Mesenchymal stem cell (in vitro differentiated cells and primary cell): Measurements from ENCODE around the gene CNN3.

Experiments
- DNase-seq: peaks from one replicate; pipeline ENCODE4 v3.0.0-alpha.2; 2013
- H2AFZ ChIP-seq: one replicate; pipeline ENCODE4 v1.6.1; 2013; ENCODE audit warnings: low read depth, mild to moderate bottlenecking, control low read depth, inconsistent platforms, low read length, moderate library complexity
- H2AK5ac ChIP-seq: 2 replicates; pipeline ENCODE4 v1.6.1; 2013; ENCODE audit warnings: low read length, moderate library complexity, mild to moderate bottlenecking, inconsistent platforms; ENCODE audit not compliant: severe bottlenecking
- H2BK120ac ChIP-seq: one replicate; pipeline ENCODE4 v1.6.1; 2013; ENCODE audit warnings: low read depth, mild to moderate bottlenecking, inconsistent platforms, low read length, moderate library complexity
- H2BK12ac ChIP-seq, 2 experiments: one replicate each; pipeline ENCODE4 v1.6.1; 2013; ENCODE audit warnings: inconsistent platforms in 2 of 2, low read length in 2 of 2, mild to moderate bottlenecking in 2 of 2, moderate library complexity in 2 of 2, control low read depth in 1 of 2
- H2BK15ac ChIP-seq: one replicate; pipeline ENCODE4 v1.6.1; 2013; ENCODE audit warnings: mild to moderate bottlenecking, low read depth, inconsistent platforms; ENCODE audit not compliant: poor library complexity, severe bottlenecking
- H2BK5ac ChIP-seq: 2 replicates; pipeline ENCODE4 v1.6.1; 2013; ENCODE audit warnings: low read depth, mild to moderate bottlenecking, low read length, control low read depth, inconsistent platforms; ENCODE audit not compliant: poor library complexity, severe bottlenecking
- H3K14ac ChIP-seq, 2 experiments: one replicate each; pipeline ENCODE4 v1.6.1; 2013; ENCODE audit warnings: inconsistent platforms in 2 of 2, low read length in 2 of 2, control low read depth in 1 of 2, mild to moderate bottlenecking in 1 of 2, moderate library complexity in 1 of 2
- H3K18ac ChIP-seq, 2 experiments: one replicate each; pipeline ENCODE4 v1.6.1; 2013; ENCODE audit warnings: inconsistent platforms in 2 of 2, low read length in 2 of 2, control low read depth in 1 of 2, low read depth in 1 of 2, mild to moderate bottlenecking in 1 of 2
- H3K23ac ChIP-seq, 2 experiments: one replicate each; pipeline ENCODE4 v1.6.1; 2013; ENCODE audit warnings: inconsistent platforms in 2 of 2, low read length in 2 of 2, mild to moderate bottlenecking in 2 of 2, moderate library complexity in 2 of 2, control low read depth in 1 of 2
- H3K27ac ChIP-seq: 2 replicates; pipeline ENCODE4 v1.5.1; 2013; ENCODE audit warnings: mild to moderate bottlenecking, moderate library complexity, low read length, control low read depth, inconsistent platforms; ENCODE audit not compliant: poor library complexity, severe bottlenecking
- H3K27me3 ChIP-seq, 2 experiments: 2 replicates each; pipeline versions ENCODE4 v1.6.1 to v1.7.0; 2013; ENCODE audit warnings: low read length in 2 of 2, mild to moderate bottlenecking in 2 of 2, moderate library complexity in 2 of 2, control low read depth in 1 of 2, inconsistent platforms in 1 of 2; ENCODE audit not compliant: control insufficient read depth in 1 of 2, insufficient read depth in 1 of 2
- H3K36me3 ChIP-seq, 2 experiments: 2 replicates each; pipeline versions ENCODE4 v1.6.1 to v1.7.0; 2013; ENCODE audit warnings: low read length in 2 of 2, control low read depth in 1 of 2, inconsistent platforms in 1 of 2, low read depth in 1 of 2, mild to moderate bottlenecking in 1 of 2; ENCODE audit not compliant: insufficient read depth in 2 of 2, control insufficient read depth in 1 of 2
- H3K4ac ChIP-seq, 2 experiments: one replicate each; pipeline ENCODE4 v1.6.1; 2013; ENCODE audit warnings: inconsistent platforms in 2 of 2, low read length in 2 of 2, mild to moderate bottlenecking in 2 of 2, moderate library complexity in 2 of 2, control low read depth in 1 of 2, low read depth in 1 of 2
- H3K4me1 ChIP-seq: 2 replicates; pipeline ENCODE4 v1.6.1; 2013; ENCODE audit warnings: low read depth, low read length, control low read depth; ENCODE audit not compliant: control insufficient read depth, insufficient read depth
- H3K4me2 ChIP-seq: 2 replicates; pipeline ENCODE4 v1.6.1; 2013; ENCODE audit warnings: low read length, mild to moderate bottlenecking, inconsistent platforms; ENCODE audit not compliant: poor library complexity, severe bottlenecking
- H3K4me3 ChIP-seq, 2 experiments: 2 replicates each; pipeline versions ENCODE4 v1.5.1 to v1.7.0; 2013; ENCODE audit warnings: low read length in 2 of 2, mild to moderate bottlenecking in 2 of 2, control low read depth in 1 of 2, low read depth in 1 of 2; ENCODE audit not compliant: insufficient read depth in 1 of 2
- H3K79me1 ChIP-seq: replicated peaks from 2 replicates; pipeline ENCODE4 v1.6.1; 2013; ENCODE audit warnings: mild to moderate bottlenecking, control low read depth, low read length, inconsistent platforms; ENCODE audit not compliant: poor library complexity, severe bottlenecking
- H3K9ac ChIP-seq: 2 replicates; pipeline ENCODE4 v1.7.0; 2013; ENCODE audit warnings: mild to moderate bottlenecking, low read length, moderate library complexity
- H3K9me3 ChIP-seq: 2 replicates; pipeline ENCODE4 v1.7.0; 2013; ENCODE audit warnings: mild to moderate bottlenecking, low read length; ENCODE audit not compliant: control insufficient read depth
- H4K8ac ChIP-seq: one replicate; pipeline ENCODE4 v1.6.1; 2013; ENCODE audit warnings: inconsistent platforms, mild to moderate bottlenecking, low read length, moderate library complexity
- H4K91ac ChIP-seq: one replicate; pipeline ENCODE4 v1.6.1; 2013; ENCODE audit warnings: mild to moderate bottlenecking, low read length, inconsistent platforms
- WGBS: methylation state at CpG from one replicate; pipeline ENCODE4 v1.1.7; 2013; ENCODE audit warnings: mixed read lengths; 5-methylcytosine and 5-hydroxymethylcytosine counted together

The CNN3 gene

DNA sequence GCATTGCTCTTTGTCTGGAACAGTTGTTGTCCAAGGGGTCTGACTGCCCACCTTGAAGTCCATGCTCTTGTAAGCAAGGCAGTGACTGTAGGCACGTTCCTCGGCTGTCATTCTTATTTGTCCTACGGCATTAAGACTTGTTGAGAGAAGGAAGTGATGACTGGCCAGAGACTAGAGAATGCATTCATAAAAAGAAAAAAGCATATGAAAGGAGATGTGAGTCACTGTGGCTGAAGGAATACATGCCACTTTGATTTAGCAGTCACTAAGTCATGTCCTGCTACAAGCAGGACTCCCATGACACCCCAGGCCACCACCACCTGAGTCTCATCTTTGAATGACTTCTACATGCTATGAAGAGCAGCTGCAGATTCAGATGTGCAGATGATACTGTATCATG is 50.5 kb downstream of the CNN3 start:
- WGBS, result 83% methylated on average over 3 of the region's 3 CpGs

DNA sequence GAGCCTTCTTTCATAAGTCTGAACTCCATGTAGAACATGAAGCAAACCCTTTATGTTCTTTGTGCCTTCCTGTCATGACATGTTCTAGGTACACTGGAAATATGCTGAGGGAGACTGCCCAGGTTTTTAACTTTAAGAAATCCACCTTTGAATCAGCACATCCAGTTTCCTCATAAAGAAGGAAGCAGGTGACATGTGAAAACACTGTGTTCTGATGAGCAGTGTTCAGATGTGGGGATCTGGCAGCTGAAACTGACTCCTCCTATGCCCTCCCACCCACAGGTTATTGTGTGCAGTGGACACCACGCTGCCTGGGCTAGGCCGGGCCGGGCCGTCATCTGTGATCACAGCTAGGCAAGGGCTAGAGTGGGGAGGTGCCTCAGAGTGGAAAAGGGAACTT is 51.1 kb downstream of the CNN3 start:
- Histone ChIP-seq H4K91ac (no peak overlapping the region), H3K36me3 (peaks cover 0 to 27% of the 10 kb centered on the region in 2 experiments), H4K8ac (no peak overlapping the region), H3K23ac (no peak overlapping the region), H3K4ac (no peak overlapping the region), H3K4me2 (no peak overlapping the region), H3K9me3 (no peaks in the 10 kb centered on the region), H2AK5ac (no peak overlapping the region), H3K18ac (no peak overlapping the region), H2BK15ac (no peak overlapping the region), H2BK120ac (no peak overlapping the region), H3K4me1 (peaks cover 2% of the 10 kb centered on the region), H3K4me3 (no peak overlapping the region), H3K79me1 (no peaks in the 10 kb centered on the region), H3K27me3 (no peaks in the 10 kb centered on the region), H2AFZ (no peak overlapping the region), H3K14ac (peak overlapping the region in 1 of 2 experiments; percentile 44), H3K27ac (no peak overlapping the region), H3K9ac (no peak overlapping the region), H2BK12ac (no peak overlapping the region), H2BK5ac (no peak overlapping the region)
- no CpG with 5 or more reads among the region's 4 CpGs for WGBS
- no peak for DNase-seq

More for the DNA sequence above, 50.5 kb downstream of the CNN3 start:
- no peak for DNase-seq
- Histone ChIP-seq H3K36me3 (peaks cover 0 to 29% of the 10 kb centered on the region in 2 experiments), H3K79me1 (no peaks in the 10 kb centered on the region), H3K4me3 (no peak overlapping the region), H2BK15ac (no peak overlapping the region), H3K4me1 (no peaks in the 10 kb centered on the region), H3K27ac (no peak overlapping the region), H4K91ac (no peak overlapping the region), H2BK5ac (no peak overlapping the region), H3K27me3 (no peaks in the 10 kb centered on the region), H3K9me3 (no peaks in the 10 kb centered on the region), H3K4me2 (no peak overlapping the region), H2BK120ac (no peak overlapping the region), H3K14ac (no peak overlapping the region), H3K9ac (no peak overlapping the region), H3K18ac (no peak overlapping the region), H3K4ac (no peak overlapping the region), H2BK12ac (no peak overlapping the region), H2AK5ac (no peak overlapping the region), H3K23ac (no peak overlapping the region), H4K8ac (no peak overlapping the region), H2AFZ (no peak overlapping the region)

DNA sequence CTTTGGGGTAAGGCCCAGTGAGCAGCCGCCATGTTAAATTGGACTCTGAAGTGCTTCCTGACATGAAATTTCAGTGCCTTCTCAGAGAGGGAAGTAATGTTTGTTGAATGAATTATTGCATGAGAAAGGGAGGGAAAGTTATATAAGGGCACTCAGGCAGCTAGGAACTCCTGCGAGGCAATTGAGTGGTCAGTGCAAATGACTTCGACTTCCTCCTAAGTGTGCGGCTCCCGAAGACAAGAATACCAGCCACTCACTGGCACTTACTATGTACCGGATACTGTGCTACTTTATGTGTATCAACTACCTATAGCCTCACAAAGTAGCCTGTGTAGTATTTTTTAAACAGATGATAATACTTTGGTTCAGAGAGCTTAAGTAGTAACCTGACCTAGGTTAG is 52.5 kb downstream of the CNN3 start:
- H3K4ac ChIP-seq, result no peak overlapping the region
- H2BK120ac ChIP-seq, result no peak overlapping the region
- 94% methylated on average over 5 of the region's 6 CpGs for WGBS
- H2BK12ac ChIP-seq, result no peak overlapping the region
- no peak overlapping the region for H3K27ac ChIP-seq
- H4K8ac ChIP-seq, result no peak overlapping the region
- no peaks in the 10 kb centered on the region for H3K27me3 ChIP-seq
- H4K91ac ChIP-seq, result no peak overlapping the region
- H3K4me1 ChIP-seq, result peaks cover 2% of the 10 kb centered on the region
- no peaks in the 10 kb centered on the region for H3K79me1 ChIP-seq
- DNase-seq, result no peak
- H2BK5ac ChIP-seq, result no peak overlapping the region
- H3K4me3 ChIP-seq, result no peak overlapping the region
- no peak overlapping the region for H3K4me2 ChIP-seq
- no peak overlapping the region for H2AK5ac ChIP-seq
- no peak overlapping the region for H2AFZ ChIP-seq
- no peak overlapping the region for H3K18ac ChIP-seq
- no peak overlapping the region for H3K23ac ChIP-seq
- H3K9me3 ChIP-seq, result no peaks in the 10 kb centered on the region
- H3K9ac ChIP-seq, result no peak overlapping the region
- H2BK15ac ChIP-seq, result no peak overlapping the region
- no peak overlapping the region for H3K14ac ChIP-seq
- peaks cover 0 to 31% of the 10 kb centered on the region in 2 experiments for H3K36me3 ChIP-seq

DNA sequence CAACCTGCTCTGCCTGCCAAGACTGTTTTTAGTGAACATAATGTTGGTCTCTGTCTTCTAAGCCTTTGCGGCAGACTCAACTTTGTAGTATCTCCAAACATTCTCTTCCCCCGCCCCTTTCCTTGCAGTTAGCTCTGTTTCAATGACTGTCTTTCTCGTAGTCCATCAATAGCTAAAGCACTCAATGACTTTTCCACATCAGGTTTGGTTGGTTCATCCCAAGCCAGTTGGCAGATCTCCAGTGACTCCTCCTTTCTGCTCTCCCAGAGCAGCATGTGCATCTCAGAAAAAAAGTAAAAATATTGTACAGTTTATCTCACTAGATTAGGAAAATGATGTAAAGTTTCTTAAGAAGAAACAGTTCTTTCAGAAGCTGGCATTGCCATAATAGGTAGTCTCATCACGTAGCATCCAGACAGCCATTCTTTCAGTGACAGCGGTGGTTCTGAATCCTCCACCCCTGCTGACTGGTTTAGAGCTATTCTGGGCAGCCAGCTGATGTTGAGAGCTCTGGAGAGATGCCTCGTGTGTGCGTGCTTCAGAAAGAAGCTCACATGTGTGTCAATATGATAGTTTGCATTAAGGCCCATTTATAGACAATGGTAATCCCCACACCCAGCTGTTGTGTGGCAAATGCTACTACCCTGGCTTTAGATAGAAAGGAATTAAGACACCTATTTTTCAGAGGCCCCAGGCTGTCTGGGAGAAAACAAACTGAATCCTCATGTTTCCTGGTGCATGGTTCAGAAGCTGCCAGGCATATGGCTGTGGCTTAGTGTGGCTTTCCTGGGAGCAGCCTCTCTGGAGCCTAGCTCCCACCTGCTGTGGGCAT is 53.2 kb downstream of the CNN3 start:
- no peak overlapping the region for H2BK5ac ChIP-seq
- H2AFZ ChIP-seq, result no peak overlapping the region
- DNase-seq, result no peak
- H3K4me2 ChIP-seq, result no peak overlapping the region
- H3K4me3 ChIP-seq, result no peak overlapping the region
- no peaks in the 10 kb centered on the region for H3K9me3 ChIP-seq
- no peak overlapping the region for H4K8ac ChIP-seq
- H3K4ac ChIP-seq, result no peak overlapping the region
- H2BK120ac ChIP-seq, result no peak overlapping the region
- H3K36me3 ChIP-seq, result peaks cover 0 to 33% of the 10 kb centered on the region in 2 experiments
- no peaks in the 10 kb centered on the region for H3K27me3 ChIP-seq
- 95% methylated on average over 6 of the region's 7 CpGs for WGBS
- no peaks in the 10 kb centered on the region for H3K79me1 ChIP-seq
- H2BK15ac ChIP-seq, result no peak overlapping the region
- H3K9ac ChIP-seq, result no peak overlapping the region
- H3K18ac ChIP-seq, result no peak overlapping the region
- H2AK5ac ChIP-seq, result no peak overlapping the region
- H3K14ac ChIP-seq, result no peak overlapping the region
- no peak overlapping the region for H2BK12ac ChIP-seq
- H3K27ac ChIP-seq, result no peak overlapping the region
- peaks cover 2% of the 10 kb centered on the region for H3K4me1 ChIP-seq
- H4K91ac ChIP-seq, result no peak overlapping the region
- H3K23ac ChIP-seq, result no peak overlapping the region
